Measurements from ENCODE around the gene CD109.
"Not testable (repeated sequence)": the region's sequence is repeated elsewhere in the genome, so short reads cannot be mapped to it uniquely, and the experiment has no call there.

Gene CD109

DNA sequence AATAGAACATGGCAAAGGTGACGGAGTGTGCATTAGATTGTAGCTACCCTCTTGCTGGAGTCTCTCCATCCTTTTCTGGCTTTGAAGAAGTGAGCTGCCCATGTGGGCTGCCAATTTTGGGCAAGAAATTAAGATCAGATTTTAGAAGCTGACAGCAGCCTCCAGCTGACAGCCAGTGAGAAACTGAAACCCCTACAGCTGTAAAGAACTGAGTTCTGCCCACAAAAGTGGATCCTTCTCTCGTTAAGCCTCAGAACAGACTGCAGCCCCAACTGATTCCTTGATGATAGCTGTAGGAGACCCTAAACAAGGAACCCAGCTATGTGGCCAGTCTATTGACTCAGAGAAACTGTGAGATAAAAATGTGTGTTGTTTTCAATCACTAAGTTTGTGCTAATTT is 134.1 kb downstream of the CD109 start:
- H2AK5ac ChIP-seq (ENCODE audit: low read length) = no peak overlapping the region
- no peak overlapping the region for H3K18ac ChIP-seq (ENCODE audit: low read length)
- H4K8ac ChIP-seq (ENCODE audit: low read depth, low read length) = no peak overlapping the region
- H3K9ac ChIP-seq (ENCODE audit: low read length) = no peak overlapping the region
- no peak overlapping the region for H3K27ac ChIP-seq (ENCODE audit: low read depth, low read length)
- no peak overlapping the region for H4K5ac ChIP-seq (ENCODE audit: low read length)
- H3K4me2 ChIP-seq (ENCODE audit: low read length) = no peak overlapping the region
- H2BK15ac ChIP-seq (replicated peaks; ENCODE audit: low read depth) = no peak overlapping the region
- no CpG with 5 or more reads among the region's 2 CpGs for WGBS (ENCODE audit: extremely low coverage, insufficient coverage, low lambda C conversion rate)
- H3K79me1 ChIP-seq (ENCODE audit: low read length) = no peaks in the 10 kb centered on the region
- H3K4me1 ChIP-seq (ENCODE audit: control insufficient read depth, low read depth, low read length) = no peaks in the 10 kb centered on the region
- H3K36me3 ChIP-seq (ENCODE audit: control insufficient read depth, insufficient read depth, low read length) = no peaks in the 10 kb centered on the region
- H3K23ac ChIP-seq (ENCODE audit: low read length) = no peak overlapping the region
- no peak overlapping the region for H3K4me3 ChIP-seq (ENCODE audit: low read length)
- no peaks in the 10 kb centered on the region for H3K79me2 ChIP-seq (ENCODE audit: control insufficient read depth, insufficient read depth, low read length)
- DNase-seq = no peak
- no peaks in the 10 kb centered on the region for H3K27me3 ChIP-seq (ENCODE audit: insufficient read depth, low read length, poor library complexity)
- H2BK5ac ChIP-seq (ENCODE audit: low read length) = no peak overlapping the region
- no peak overlapping the region for H3K4ac ChIP-seq (ENCODE audit: low read depth, low read length)
- no peak overlapping the region for H3K56ac ChIP-seq (ENCODE audit: low read length)
- no peak overlapping the region for H2BK120ac ChIP-seq (ENCODE audit: low read depth, low read length)

- Histone ChIP-seq H4K5ac (ENCODE audit: low read length) (no peak overlapping the region), H3K9ac (ENCODE audit: low read length) (no peak overlapping the region), H3K4me3 (ENCODE audit: low read length) (no peak overlapping the region), H3K79me2 (ENCODE audit: control insufficient read depth, insufficient read depth, low read length) (no peaks in the 10 kb centered on the region), H4K8ac (ENCODE audit: low read depth, low read length) (no peak overlapping the region), H3K27me3 (ENCODE audit: insufficient read depth, low read length, poor library complexity) (no peaks in the 10 kb centered on the region), H3K23ac (ENCODE audit: low read length) (no peak overlapping the region), H2BK5ac (ENCODE audit: low read length) (no peak overlapping the region), H2BK15ac (replicated peaks; ENCODE audit: low read depth) (no peak overlapping the region), H2AK5ac (ENCODE audit: low read length) (no peak overlapping the region), H3K27ac (ENCODE audit: low read depth, low read length) (no peak overlapping the region), H3K4ac (ENCODE audit: low read depth, low read length) (no peak overlapping the region), H2BK120ac (ENCODE audit: low read depth, low read length) (no peak overlapping the region), H3K79me1 (ENCODE audit: low read length) (no peaks in the 10 kb centered on the region), H3K36me3 (ENCODE audit: control insufficient read depth, insufficient read depth, low read length) (no peaks in the 10 kb centered on the region), H3K56ac (ENCODE audit: low read length) (no peak overlapping the region), H3K4me2 (ENCODE audit: low read length) (no peak overlapping the region), H3K4me1 (ENCODE audit: control insufficient read depth, low read depth, low read length) (no peaks in the 10 kb centered on the region), H3K18ac (ENCODE audit: low read length) (no peak overlapping the region)
- WGBS (ENCODE audit: extremely low coverage, insufficient coverage, low lambda C conversion rate) = no CpG with 5 or more reads among the region's 1 CpG
- no peak for DNase-seq
These were observed 136.3 kb downstream of the CD109 start for GRCh38 chr6:73832313-73832712.

GRCh38 chr6:73844696-73845095 is 148.7 kb downstream of the CD109 start:
- not testable (repeated sequence) for H3K79me2 ChIP-seq (ENCODE audit: control insufficient read depth, insufficient read depth, low read length); H3K9ac ChIP-seq (ENCODE audit: low read length); H3K27me3 ChIP-seq (ENCODE audit: insufficient read depth, low read length, poor library complexity); H3K36me3 ChIP-seq (ENCODE audit: control insufficient read depth, insufficient read depth, low read length); DNase-seq; H3K18ac ChIP-seq (ENCODE audit: low read length); H3K23ac ChIP-seq (ENCODE audit: low read length); H3K4ac ChIP-seq (ENCODE audit: low read depth, low read length); H3K27ac ChIP-seq (ENCODE audit: low read depth, low read length); H2BK15ac ChIP-seq (replicated peaks; ENCODE audit: low read depth); H2BK120ac ChIP-seq (ENCODE audit: low read depth, low read length); H2AK5ac ChIP-seq (ENCODE audit: low read length); H3K79me1 ChIP-seq (ENCODE audit: low read length); H3K4me2 ChIP-seq (ENCODE audit: low read length); H3K4me1 ChIP-seq (ENCODE audit: control insufficient read depth, low read depth, low read length); H4K8ac ChIP-seq (ENCODE audit: low read depth, low read length); H2BK5ac ChIP-seq (ENCODE audit: low read length); H3K4me3 ChIP-seq (ENCODE audit: low read length); H3K56ac ChIP-seq (ENCODE audit: low read length); H4K5ac ChIP-seq (ENCODE audit: low read length)

DNA sequence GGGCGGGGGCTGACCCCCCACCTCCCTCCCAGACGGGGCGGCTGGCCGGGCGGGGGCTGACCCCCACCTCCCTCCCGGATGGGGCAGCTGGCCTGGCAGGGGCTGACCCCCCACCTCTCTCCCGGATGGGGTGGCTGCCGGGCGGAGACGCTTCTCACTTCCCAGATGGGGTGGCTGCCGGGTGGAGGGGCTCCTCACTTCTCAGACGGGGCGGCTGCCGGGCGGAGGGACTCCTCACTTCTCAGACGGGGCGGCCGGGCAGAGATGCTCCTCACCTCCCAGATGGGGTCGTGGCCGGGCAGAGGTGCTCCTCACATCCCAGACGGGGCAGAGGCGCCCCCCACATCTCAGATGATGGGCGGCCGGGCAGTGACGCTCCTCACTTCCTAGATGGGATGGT is 155.0 kb downstream of the CD109 start:
- H2BK120ac ChIP-seq (ENCODE audit: low read depth, low read length); H3K79me1 ChIP-seq (ENCODE audit: low read length); H3K4me3 ChIP-seq (ENCODE audit: low read length); H4K5ac ChIP-seq (ENCODE audit: low read length); H2BK5ac ChIP-seq (ENCODE audit: low read length); H3K56ac ChIP-seq (ENCODE audit: low read length); H3K27me3 ChIP-seq (ENCODE audit: insufficient read depth, low read length, poor library complexity); H2BK15ac ChIP-seq (replicated peaks; ENCODE audit: low read depth); H3K36me3 ChIP-seq (ENCODE audit: control insufficient read depth, insufficient read depth, low read length); H3K27ac ChIP-seq (ENCODE audit: low read depth, low read length); H2AK5ac ChIP-seq (ENCODE audit: low read length); H3K4me2 ChIP-seq (ENCODE audit: low read length); DNase-seq; H3K4me1 ChIP-seq (ENCODE audit: control insufficient read depth, low read depth, low read length); H3K79me2 ChIP-seq (ENCODE audit: control insufficient read depth, insufficient read depth, low read length); H3K18ac ChIP-seq (ENCODE audit: low read length); H3K9ac ChIP-seq (ENCODE audit: low read length); H3K4ac ChIP-seq (ENCODE audit: low read depth, low read length); H3K23ac ChIP-seq (ENCODE audit: low read length); H4K8ac ChIP-seq (ENCODE audit: low read depth, low read length): not testable (repeated sequence)
- no CpG with 5 or more reads among the region's 25 CpGs for WGBS (ENCODE audit: extremely low coverage, insufficient coverage, low lambda C conversion rate)

- H3K4ac ChIP-seq (ENCODE audit: low read depth, low read length) = no peak overlapping the region
- no peaks in the 10 kb centered on the region for H3K79me1 ChIP-seq (ENCODE audit: low read length)
- H2BK15ac ChIP-seq (replicated peaks; ENCODE audit: low read depth) = no peak overlapping the region
- WGBS (ENCODE audit: extremely low coverage, insufficient coverage, low lambda C conversion rate) = 100% methylated on average over 1 of the region's 5 CpGs
- no peak overlapping the region for H3K23ac ChIP-seq (ENCODE audit: low read length)
- no peak overlapping the region for H2BK5ac ChIP-seq (ENCODE audit: low read length)
- no peaks in the 10 kb centered on the region for H3K79me2 ChIP-seq (ENCODE audit: control insufficient read depth, insufficient read depth, low read length)
- no peak overlapping the region for H3K9ac ChIP-seq (ENCODE audit: low read length)
- no peak overlapping the region for H3K4me2 ChIP-seq (ENCODE audit: low read length)
- H3K4me1 ChIP-seq (ENCODE audit: control insufficient read depth, low read depth, low read length) = no peaks in the 10 kb centered on the region
- H3K27ac ChIP-seq (ENCODE audit: low read depth, low read length) = no peak overlapping the region
- no peaks in the 10 kb centered on the region for H3K36me3 ChIP-seq (ENCODE audit: control insufficient read depth, insufficient read depth, low read length)
- no peak overlapping the region for H3K56ac ChIP-seq (ENCODE audit: low read length)
- H4K5ac ChIP-seq (ENCODE audit: low read length) = no peak overlapping the region
- H2BK120ac ChIP-seq (ENCODE audit: low read depth, low read length) = no peak overlapping the region
- no peaks in the 10 kb centered on the region for H3K27me3 ChIP-seq (ENCODE audit: insufficient read depth, low read length, poor library complexity)
- DNase-seq = peak; percentile 54
- H3K18ac ChIP-seq (ENCODE audit: low read length) = no peak overlapping the region
- no peak overlapping the region for H3K4me3 ChIP-seq (ENCODE audit: low read length)
- H2AK5ac ChIP-seq (ENCODE audit: low read length) = no peak overlapping the region
- no peak overlapping the region for H4K8ac ChIP-seq (ENCODE audit: low read depth, low read length)
These were observed 159.2 kb downstream of the CD109 start for GRCh38 chr6:73854998-73855718.

DNA sequence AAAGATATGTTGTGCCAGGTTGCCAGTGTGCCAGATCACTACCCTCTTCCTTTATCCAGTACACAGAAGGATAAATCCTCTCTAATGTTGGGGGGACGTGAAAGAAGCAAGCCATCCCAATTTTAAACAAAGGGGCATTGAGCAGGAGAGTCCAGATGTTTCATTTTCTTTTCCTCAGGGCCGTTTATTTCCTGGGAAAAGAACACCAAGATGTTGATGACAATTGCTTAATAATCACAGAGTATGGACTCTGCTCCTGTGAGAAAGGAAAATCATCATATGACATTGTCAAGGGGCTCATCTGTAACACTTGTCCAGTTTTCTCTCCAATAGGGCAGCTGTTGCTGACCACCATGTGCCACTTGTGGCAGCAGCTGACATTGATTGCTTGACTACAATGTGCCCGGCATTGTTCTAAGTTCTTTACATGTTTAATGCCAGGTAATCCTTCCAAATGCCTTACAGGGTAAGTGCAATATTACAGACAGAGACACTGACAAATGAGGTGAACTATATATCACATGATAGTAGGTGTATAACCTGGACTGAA is 161.4 kb downstream of the CD109 start:
- no peak overlapping the region for H4K8ac ChIP-seq (ENCODE audit: low read depth, low read length)
- H3K27me3 ChIP-seq (ENCODE audit: insufficient read depth, low read length, poor library complexity) = no peaks in the 10 kb centered on the region
- no peak overlapping the region for H3K4me3 ChIP-seq (ENCODE audit: low read length)
- no peaks in the 10 kb centered on the region for H3K36me3 ChIP-seq (ENCODE audit: control insufficient read depth, insufficient read depth, low read length)
- H3K4ac ChIP-seq (ENCODE audit: low read depth, low read length) = no peak overlapping the region
- no peaks in the 10 kb centered on the region for H3K4me1 ChIP-seq (ENCODE audit: control insufficient read depth, low read depth, low read length)
- no peak overlapping the region for H3K27ac ChIP-seq (ENCODE audit: low read depth, low read length)
- H2BK120ac ChIP-seq (ENCODE audit: low read depth, low read length) = no peak overlapping the region
- no peak overlapping the region for H3K18ac ChIP-seq (ENCODE audit: low read length)
- H3K9ac ChIP-seq (ENCODE audit: low read length) = no peak overlapping the region
- H2AK5ac ChIP-seq (ENCODE audit: low read length) = no peak overlapping the region
- no peaks in the 10 kb centered on the region for H3K79me1 ChIP-seq (ENCODE audit: low read length)
- DNase-seq = no peak
- H3K4me2 ChIP-seq (ENCODE audit: low read length) = no peak overlapping the region
- WGBS (ENCODE audit: extremely low coverage, insufficient coverage, low lambda C conversion rate) = no CpG with 5 or more reads among the region's 3 CpGs
- H2BK15ac ChIP-seq (replicated peaks; ENCODE audit: low read depth) = no peak overlapping the region
- H3K79me2 ChIP-seq (ENCODE audit: control insufficient read depth, insufficient read depth, low read length) = no peaks in the 10 kb centered on the region
- H2BK5ac ChIP-seq (ENCODE audit: low read length) = no peak overlapping the region
- H3K23ac ChIP-seq (ENCODE audit: low read length) = no peak overlapping the region
- no peak overlapping the region for H4K5ac ChIP-seq (ENCODE audit: low read length)
- H3K56ac ChIP-seq (ENCODE audit: low read length) = no peak overlapping the region

Measured in mesendoderm (in vitro differentiated cells).